22Rv1 (cell line): Measurements from ENCODE around the gene DERL3.

ENCODE experiments used
- CTCF ChIP-seq: fragments of 450-650 bp; IDR thresholded peaks from 2 replicates; pipeline ENCODE4 v1.5.1; 2017; ENCODE audit warnings: mild to moderate bottlenecking
- ZFX ChIP-seq: fragments of 450-650 bp; IDR thresholded peaks from 2 replicates; pipeline ENCODE4 v1.6.1; 2017; ENCODE audit warnings: antibody characterized with exemption, borderline replicate concordance

GRCh38 chr22:23824476-23825245 is 14.1 kb downstream of the DERL3 start:
- TF ChIP-seq CTCF (no peak), ZFX (no peak)
